GM13976 (cell line): ENCODE results near the gene FAM177B.
"Not testable (repeated sequence)": the region's sequence is repeated elsewhere in the genome, so short reads cannot be mapped to it uniquely, and the experiment has no call there.

ENCODE experiments used
- DNase-seq: peaks from one replicate; pipeline ENCODE4 v3.0.0; 2012; ENCODE audit warnings: low spot score
- in situ Hi-C: fragments of 300-500 bp; cut with MboI; formaldehyde crosslinking; loops from one replicate; pipeline ENCODE4 v1.12.0; 2022; ENCODE audit warnings: low sequenced_read_pairs, mixed read lengths, inconsistent platforms; ENCODE audit not compliant: unreplicated experiment
- TF ChIP-seq, protein P1 (sequence below): IDR thresholded peaks from 2 replicates; pipeline ENCODE4 v1.5.1; 2012; ENCODE audit warnings: borderline replicate concordance, mild to moderate bottlenecking; ENCODE audit not compliant: insufficient read depth; ENCODE audit errors: extremely low read depth, missing control alignments, control extremely low read depth

FAM177B gene

DNA sequence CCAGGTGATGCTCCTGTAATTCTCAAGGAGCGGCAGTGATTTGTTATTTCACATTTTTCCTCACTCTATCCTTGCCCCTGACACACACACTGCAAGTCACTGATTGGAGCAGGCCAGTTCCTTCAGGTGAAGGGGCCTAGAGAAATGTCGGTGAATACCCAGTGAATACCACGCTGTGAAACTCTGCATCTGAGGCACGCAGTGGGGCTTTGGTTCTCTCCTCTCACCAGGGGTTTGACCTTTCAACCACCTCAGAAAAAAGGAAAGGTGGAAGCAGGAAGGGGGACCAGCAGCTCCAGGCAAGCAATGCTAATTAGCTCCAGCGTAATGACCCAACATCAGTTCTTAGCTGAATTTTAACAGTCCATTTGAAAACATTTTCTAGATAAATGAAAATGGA, 532 bp upstream of the FAM177B start:
- TF ChIP-seq, protein P1, sequence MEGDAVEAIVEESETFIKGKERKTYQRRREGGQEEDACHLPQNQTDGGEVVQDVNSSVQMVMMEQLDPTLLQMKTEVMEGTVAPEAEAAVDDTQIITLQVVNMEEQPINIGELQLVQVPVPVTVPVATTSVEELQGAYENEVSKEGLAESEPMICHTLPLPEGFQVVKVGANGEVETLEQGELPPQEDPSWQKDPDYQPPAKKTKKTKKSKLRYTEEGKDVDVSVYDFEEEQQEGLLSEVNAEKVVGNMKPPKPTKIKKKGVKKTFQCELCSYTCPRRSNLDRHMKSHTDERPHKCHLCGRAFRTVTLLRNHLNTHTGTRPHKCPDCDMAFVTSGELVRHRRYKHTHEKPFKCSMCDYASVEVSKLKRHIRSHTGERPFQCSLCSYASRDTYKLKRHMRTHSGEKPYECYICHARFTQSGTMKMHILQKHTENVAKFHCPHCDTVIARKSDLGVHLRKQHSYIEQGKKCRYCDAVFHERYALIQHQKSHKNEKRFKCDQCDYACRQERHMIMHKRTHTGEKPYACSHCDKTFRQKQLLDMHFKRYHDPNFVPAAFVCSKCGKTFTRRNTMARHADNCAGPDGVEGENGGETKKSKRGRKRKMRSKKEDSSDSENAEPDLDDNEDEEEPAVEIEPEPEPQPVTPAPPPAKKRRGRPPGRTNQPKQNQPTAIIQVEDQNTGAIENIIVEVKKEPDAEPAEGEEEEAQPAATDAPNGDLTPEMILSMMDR, result no peak
- no peak for DNase-seq
- in situ Hi-C loops, result no loop called here

DNA sequence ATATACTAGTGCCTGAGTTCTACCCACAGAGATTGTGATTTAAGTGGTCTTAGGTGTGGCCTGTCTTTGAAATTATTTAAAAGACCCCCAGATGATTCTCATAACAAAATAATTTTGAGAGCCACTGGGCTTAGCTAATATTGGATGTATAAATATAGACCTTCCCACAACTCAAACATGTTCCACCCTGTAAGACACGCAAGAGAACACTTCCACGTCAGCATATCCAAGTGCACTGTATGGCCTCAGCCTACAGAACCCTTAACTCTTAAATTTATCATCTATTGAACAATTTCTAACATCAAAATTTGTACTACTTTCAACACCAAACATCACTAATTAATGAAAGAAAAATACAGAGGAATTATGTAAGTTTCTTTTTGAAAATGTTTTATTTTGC, 2.5 kb downstream of the FAM177B start:
- DNase-seq, result no peak
- in situ Hi-C loops, result no loop called here
- TF ChIP-seq, protein P1, result no peak

DNA sequence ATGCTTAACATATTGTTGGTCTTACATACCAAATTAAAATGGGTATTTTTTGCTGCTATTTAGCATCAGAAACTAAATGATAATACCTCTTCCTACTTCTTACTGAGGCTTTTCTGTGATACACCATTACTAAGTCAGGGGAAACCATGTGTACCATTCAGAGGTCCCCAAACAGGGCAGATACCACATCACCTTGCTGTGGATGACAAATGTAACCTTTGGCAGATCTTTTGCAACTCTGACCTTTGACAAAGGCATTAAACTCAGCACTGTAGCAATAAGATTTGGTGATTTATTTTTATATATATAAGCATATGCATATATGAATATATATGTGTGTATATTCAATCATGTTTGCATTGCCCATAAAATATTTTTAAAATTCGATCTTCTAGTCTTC, 2.9 kb downstream of the FAM177B start:
- no peak for DNase-seq
- in situ Hi-C loops, result no loop called here

DNA sequence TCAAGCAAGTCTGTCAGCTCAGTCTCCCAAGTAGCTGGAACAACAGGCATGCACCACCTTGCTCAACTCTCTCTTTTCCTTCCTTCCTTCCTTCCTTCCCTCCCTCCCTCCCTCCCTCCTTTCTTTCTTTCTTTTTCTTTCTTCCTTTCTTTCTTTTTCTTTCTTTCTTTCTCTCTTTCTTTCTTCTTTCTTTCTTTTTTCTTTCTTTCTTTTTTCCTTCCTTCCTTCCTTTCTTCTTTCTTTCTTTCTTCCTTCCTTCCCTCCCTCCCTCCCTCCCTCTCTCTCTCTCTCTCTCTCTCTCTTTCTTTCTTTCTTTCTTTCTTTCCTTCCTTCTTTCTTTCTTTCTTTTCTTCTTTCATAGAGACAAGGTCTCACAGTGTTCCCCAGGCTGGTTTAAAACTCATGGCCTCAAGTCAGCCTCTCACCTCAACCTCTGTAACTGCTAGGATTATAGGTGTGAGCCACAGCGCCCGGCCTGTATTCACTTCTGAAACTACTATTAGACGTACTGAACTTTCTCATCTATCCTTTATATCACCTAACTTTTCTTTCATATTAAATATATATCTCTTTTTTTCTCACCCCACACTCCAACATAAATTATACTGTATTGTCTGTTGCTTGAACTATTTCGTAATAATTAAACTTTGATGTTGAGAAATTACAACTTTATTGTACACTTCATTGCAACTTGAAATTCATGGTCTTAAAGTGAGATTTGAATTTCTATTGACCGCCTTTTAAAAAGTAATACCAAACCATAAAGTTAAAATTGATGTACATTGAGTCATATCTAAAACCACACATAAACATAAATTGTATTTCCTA, 4.8 kb downstream of the FAM177B start:
- DNase-seq, in situ Hi-C loops: not testable (repeated sequence)

More for the DNA sequence above, 2.9 kb downstream of the FAM177B start:
- TF ChIP-seq, protein P1, result no peak

DNA sequence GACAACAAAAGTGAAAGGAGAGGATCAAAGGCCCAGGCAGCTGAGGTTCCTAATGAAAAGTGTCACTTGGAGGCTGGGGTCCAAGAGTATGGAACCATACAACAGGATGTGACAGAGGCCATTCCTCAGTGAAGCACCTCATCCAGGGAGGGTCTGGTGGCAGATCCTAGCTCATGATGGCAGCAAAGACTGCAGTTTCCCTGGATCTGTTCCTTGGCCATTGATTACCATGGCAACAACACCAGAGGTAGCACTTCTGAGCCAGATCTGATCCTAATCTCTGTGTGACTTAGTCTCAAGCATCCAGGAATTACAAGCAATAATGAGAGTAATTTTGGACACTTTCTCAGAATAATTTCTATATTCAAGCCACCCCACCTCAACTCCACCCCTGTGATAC, 12.9 kb downstream of the FAM177B start:
- no peak for DNase-seq
- in situ Hi-C loops, result no loop called here
- TF ChIP-seq, protein P1, result no peak

DNA sequence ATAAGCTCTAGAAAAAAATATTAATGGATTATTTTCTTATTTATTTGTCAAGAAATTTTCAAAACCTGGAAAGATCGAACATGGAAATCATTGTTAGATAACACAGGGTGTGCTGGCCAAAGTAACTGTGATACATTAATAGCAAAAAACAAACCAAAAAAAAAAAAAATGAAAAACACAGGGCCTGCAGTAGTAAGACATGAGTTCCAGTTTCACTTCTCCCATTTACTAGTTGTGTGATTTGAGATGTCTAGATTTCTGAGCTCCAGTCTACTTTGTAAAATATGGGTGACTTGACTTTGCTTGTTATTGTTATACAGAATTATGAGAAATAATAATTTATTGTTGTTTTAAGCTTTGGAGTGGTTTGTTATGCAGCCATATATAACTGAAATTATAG, 13.6 kb downstream of the FAM177B start:
- TF ChIP-seq, protein P1, result no peak
- DNase-seq, result no peak
- in situ Hi-C loops, result no loop called here

DNA sequence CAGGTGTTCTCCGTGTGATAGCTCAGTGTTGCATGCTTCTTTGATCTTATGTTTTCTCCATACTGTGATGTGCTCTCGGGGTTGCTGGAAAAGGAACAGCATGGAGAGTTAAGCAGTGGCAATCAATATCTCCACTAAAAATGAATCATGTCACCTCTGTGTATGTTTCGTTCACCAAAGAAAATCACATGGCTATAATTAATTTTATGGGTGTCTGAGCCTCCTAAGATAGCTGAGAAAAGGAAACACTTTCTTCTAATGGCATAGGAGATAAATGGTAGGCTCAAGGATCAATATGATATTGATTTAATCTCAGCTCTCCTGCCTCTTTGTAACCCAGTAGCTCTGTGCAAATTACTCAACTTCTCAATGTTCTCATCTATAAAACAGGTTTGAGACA, 14.3 kb downstream of the FAM177B start:
- TF ChIP-seq, protein P1, result no peak
- in situ Hi-C loops, result no loop called here

More for the DNA sequence above, 14.3 kb downstream of the FAM177B start:
- no peak for DNase-seq
